GM12891 (cell line): Measurements from ENCODE around the gene NEB.
"Not testable (repeated sequence)": the region's sequence is repeated elsewhere in the genome, so short reads cannot be mapped to it uniquely, and the experiment has no call there.

ENCODE experiments used
- DNase-seq: peaks from one replicate; pipeline ENCODE4 v3.0.0; 2011; ENCODE audit warnings: low spot score; ENCODE audit not compliant: insufficient read length
- FAIRE-seq: peaks from 2 replicates; lab custom pipeline; 2011; peaks lifted over from hg19 to GRCh38; lab: Jason Lieb, UNC
- PAX5 ChIP-seq: IDR thresholded peaks from 2 replicates; pipeline ENCODE4 v1.6.1; 2011; ENCODE audit warnings: low read length, moderate library complexity, mild to moderate bottlenecking; ENCODE audit not compliant: insufficient read depth, severe bottlenecking
- POLR2A ChIP-seq: IDR thresholded peaks from 2 replicates; pipeline ENCODE4 v1.6.1; 2011; ENCODE audit warnings: low read depth, low read length, control low read depth
- POLR2AphosphoS5 ChIP-seq: IDR thresholded peaks from 2 replicates; pipeline ENCODE4 v1.6.1; 2011; ENCODE audit warnings: low read depth, low read length, control low read depth
- POU2F2 ChIP-seq: IDR thresholded peaks from 2 replicates; pipeline ENCODE4 v1.6.1; 2011; ENCODE audit warnings: low read depth, mild to moderate bottlenecking, control low read depth, low read length, moderate library complexity
- SPI1 ChIP-seq: IDR thresholded peaks from 2 replicates; pipeline ENCODE4 v1.6.1; 2011; ENCODE audit warnings: low read depth, low read length, control low read depth
- TAF1 ChIP-seq: IDR thresholded peaks from 2 replicates; pipeline ENCODE4 v1.6.1; 2011; ENCODE audit warnings: low read depth, low read length, control low read depth

Gene NEB

DNA sequence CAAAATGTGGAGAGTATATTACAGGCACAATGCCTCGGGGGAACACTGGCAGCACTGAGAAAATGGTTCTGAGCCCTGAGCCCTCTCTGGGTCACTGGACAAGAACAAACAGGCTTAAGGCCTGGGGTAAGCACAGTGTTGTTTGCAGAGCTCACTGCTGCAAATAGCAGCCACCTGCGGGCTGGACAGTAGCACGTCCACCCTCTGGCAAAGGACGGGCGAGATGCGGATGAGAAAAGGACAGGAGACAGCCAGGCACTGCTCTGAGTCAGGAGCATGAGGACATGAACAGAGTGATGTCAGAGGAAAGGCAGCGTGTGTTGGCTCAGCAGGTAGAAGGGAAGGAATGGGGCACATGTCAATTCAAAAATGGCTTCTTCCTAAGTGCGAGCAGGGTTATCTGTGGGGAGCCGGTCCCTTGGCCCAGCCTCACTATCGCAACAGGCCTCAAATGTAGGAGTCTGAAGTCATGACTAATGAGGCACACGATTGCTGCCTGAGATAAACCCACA, 25.9 kb upstream of the NEB start:
- TF ChIP-seq SPI1 (no peak), PAX5 (no peak), TAF1 (no peak), POLR2A (no peak), POU2F2 (no peak), POLR2AphosphoS5 (no peak)
- FAIRE-seq (no peak), DNase-seq (no peak)

- DNase-seq = no peak
- no peak for TF ChIP-seq PAX5
- no peak for TF ChIP-seq SPI1
- no peak for TF ChIP-seq TAF1
- no peak for TF ChIP-seq POU2F2
- no peak for TF ChIP-seq POLR2AphosphoS5
- TF ChIP-seq POLR2A = no peak
- FAIRE-seq = no peak
These were observed 24.5 kb upstream of the NEB start for GRCh38 chr2:151758744-151759143.

DNA sequence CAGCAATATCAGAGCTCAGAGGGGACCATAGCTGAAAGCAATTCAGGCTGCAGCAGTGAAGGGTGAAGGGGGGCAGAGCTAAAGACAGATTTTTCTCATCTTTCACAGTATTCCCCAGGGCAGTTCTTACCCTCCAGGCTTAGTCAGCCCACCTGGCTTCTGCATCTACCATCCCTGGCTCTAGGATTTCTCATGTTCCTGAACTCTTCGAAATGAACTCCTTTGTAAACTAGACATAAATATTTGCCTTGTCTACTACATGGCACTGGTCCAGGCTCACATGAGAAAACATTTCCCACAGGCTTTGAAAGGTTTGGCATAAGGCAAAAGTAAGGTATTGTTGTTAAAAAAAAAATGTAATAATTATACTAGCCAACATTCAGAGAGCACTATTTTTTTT, 23.6 kb upstream of the NEB start:
- DNase-seq = no peak
- no peak for FAIRE-seq

DNA sequence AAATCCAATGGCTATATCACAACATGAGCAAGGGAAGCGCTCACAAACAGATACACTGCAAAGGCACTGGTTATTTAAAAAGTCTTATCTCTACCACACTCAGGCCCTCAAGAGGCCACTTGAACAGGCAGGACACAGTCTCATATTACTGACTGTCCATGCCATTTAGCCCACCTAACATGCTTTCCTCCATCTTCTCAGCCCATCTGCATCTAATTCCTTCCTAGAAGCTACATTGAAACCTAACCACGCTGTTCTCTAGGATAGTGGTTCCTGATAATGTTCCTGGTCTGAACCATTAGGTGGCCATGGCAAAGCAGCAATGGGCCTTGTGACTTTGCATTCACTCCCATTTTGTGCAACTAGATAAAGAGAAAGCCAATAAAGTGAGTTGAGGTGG, 22.5 kb upstream of the NEB start:
- TF ChIP-seq POLR2AphosphoS5 (no peak), PAX5 (no peak), POLR2A (no peak), TAF1 (no peak), SPI1 (no peak), POU2F2 (no peak)
- no peak for FAIRE-seq
- no peak for DNase-seq

More for the DNA sequence above, 23.6 kb upstream of the NEB start:
- TF ChIP-seq POLR2AphosphoS5 = no peak
- no peak for TF ChIP-seq POLR2A
- no peak for TF ChIP-seq TAF1

- no peak for FAIRE-seq
- DNase-seq = no peak
These were observed 20.1 kb upstream of the NEB start for GRCh38 chr2:151754253-151754897.

DNA sequence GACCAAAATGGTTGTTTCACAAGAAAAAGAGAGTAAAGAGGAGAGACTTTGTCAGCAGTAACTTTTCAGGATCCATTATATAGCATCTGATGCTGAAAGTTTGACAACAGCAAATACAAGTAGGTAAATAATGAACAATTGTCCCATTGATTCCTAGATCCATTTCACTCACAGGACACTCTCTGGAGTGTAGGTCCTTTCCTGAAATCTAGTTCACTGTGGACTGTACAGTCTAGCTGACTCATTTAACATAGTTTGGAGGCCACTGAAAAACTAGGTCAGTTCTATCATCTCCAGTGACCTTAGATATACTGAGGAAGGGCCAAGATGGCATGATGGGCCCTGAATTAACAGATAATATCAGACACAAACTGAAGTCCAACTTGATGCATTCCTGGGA, 19.3 kb upstream of the NEB start:
- DNase-seq (no peak), FAIRE-seq (no peak)
- no peak for TF ChIP-seq TAF1
- no peak for TF ChIP-seq POU2F2
- no peak for TF ChIP-seq POLR2AphosphoS5
- TF ChIP-seq POLR2A = no peak
- TF ChIP-seq PAX5 = no peak
- TF ChIP-seq SPI1 = no peak

More at GRCh38 chr2:151754253-151754897, 20.1 kb upstream of the NEB start:
- no peak for TF ChIP-seq SPI1
- TF ChIP-seq POU2F2 = no peak
- TF ChIP-seq TAF1 = no peak
- no peak for TF ChIP-seq PAX5
- TF ChIP-seq POLR2A = no peak
- no peak for TF ChIP-seq POLR2AphosphoS5

GRCh38 chr2:151745261-151745660, 11.0 kb upstream of the NEB start:
- not testable (repeated sequence) for FAIRE-seq

GRCh38 chr2:151730262-151730975, 3.9 kb downstream of the NEB start:
- TF ChIP-seq SPI1 = peak; percentile 68
- TF ChIP-seq POLR2AphosphoS5 = no peak
- DNase-seq (peak; percentile 9), FAIRE-seq (peak; percentile 90)

More at GRCh38 chr2:151745261-151745660, 11.0 kb upstream of the NEB start:
- DNase-seq = not testable (repeated sequence)

DNA sequence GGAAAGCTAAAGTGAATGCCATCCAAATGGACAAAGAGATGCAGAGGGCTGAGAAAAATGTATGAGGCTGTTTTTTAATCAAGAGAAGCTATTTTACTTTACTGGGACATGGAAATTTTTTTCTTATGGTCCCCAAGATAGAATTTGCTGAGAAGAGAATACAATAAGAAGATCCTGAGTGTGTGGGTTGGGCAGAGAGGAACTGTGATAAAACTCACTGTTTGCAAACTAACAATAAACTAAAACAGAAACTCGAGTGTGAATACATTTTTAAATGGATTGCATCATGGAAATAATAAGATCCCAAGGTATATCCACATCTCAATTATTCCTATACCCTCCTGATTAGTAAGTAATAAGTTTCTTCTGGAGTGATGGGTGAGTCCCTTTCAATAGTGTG, 4.4 kb downstream of the NEB start:
- TF ChIP-seq SPI1 (peak; percentile 72), TAF1 (no peak)

DNA sequence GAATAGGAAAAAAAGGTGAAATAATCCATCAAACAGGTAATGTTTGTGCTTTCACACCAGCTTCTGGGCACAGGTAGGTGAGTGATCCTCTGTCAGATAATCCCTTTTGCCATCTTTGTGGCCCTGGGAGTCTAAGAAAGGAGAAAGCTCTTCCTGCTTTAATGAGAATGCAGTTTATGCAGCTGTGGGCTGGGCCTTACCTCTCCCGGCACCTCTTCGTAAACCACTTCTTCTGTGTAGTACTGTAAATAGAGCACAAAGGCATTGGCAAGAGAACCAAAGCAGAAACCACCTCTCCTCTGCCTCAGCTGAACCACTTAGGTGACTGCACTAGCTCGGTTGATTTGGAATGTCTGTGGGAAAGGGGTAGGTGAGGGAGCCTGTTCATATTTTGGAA, 4.9 kb downstream of the NEB start:
- no peak for FAIRE-seq
- DNase-seq = no peak
- TF ChIP-seq POLR2A (no peak), POU2F2 (no peak), SPI1 (no peak), TAF1 (no peak), POLR2AphosphoS5 (no peak), PAX5 (no peak)

More for the DNA sequence above, 4.4 kb downstream of the NEB start:
- FAIRE-seq = no peak
- no peak for DNase-seq

DNA sequence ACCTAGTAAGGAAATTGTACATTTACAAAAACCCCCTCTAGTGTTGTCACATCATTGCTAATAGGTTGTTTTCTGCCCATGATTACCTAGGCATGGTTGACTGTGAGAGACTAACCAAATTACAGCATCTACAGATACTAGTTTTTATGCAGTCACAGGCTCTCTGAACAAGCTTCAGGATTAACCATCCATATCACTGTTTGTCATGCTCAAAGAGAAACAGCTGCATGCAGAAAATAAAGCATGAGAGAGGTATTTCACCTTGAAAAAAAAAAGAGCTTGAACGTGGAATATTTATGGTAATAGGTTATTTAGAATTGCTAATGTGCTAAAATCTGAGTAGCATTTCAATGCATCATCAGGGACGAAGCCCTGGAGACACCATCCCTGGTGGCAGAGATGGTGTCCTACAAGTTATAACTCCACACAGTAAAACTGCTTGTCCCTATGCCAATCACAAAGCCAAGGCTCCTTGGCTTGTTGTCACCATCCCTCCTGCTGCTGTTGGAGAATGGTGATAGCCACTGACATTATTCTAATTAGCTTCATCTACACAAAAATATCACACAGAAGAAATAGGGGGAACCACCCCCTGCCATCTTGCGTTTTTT, 5.4 kb downstream of the NEB start:
- peak; percentile 78 for FAIRE-seq
- DNase-seq = no peak
- no peak for TF ChIP-seq POLR2AphosphoS5
- TF ChIP-seq POU2F2 = no peak
- TF ChIP-seq POLR2A = no peak
- no peak for TF ChIP-seq SPI1
- no peak for TF ChIP-seq PAX5
- no peak for TF ChIP-seq TAF1
